Ovary (tissue), 3 donors: ENCODE measurements around the gene KCTD5.

Source experiments
- CTCF ChIP-seq, 3 donors: fragments of 450-650 bp in 2 of 3; fragments of 200-600 bp in 1 of 3; IDR thresholded peaks; one replicate each; pipeline versions ENCODE4 v1.5.1 to v1.8.0; 2016 to 2022; ENCODE audit warnings: antibody characterized with exemption in 3 of 3, mild to moderate bottlenecking in 1 of 3
- EP300 ChIP-seq: sonication (generic); formaldehyde crosslinking; IDR thresholded peaks from one replicate; pipeline ENCODE4 v1.6.1; 2017; ENCODE audit warnings: antibody characterized with exemption
- donor health status: DM: no; HTN: no; CAD: no.

GRCh38 chr16:2749936-2750335, 67.6 kb downstream of the KCTD5 start:
- TF ChIP-seq CTCF (IDR thresholded peaks at IDR 0.05), result no peak
- no peak for TF ChIP-seq EP300
